Mesodermal cell (in vitro differentiated cells): ENCODE measurements around the gene SH3GL3.

Source experiments
- H3K27ac ChIP-seq: 2 replicates; pipeline ENCODE4 v1.7.0; 2013; ENCODE audit warnings: mild to moderate bottlenecking, low read depth, low read length, moderate library complexity; ENCODE audit not compliant: severe bottlenecking
- H3K36me3 ChIP-seq: 2 replicates; pipeline ENCODE4 v1.7.1; 2013; ENCODE audit warnings: mild to moderate bottlenecking, low read length, moderate library complexity; ENCODE audit not compliant: control insufficient read depth, insufficient read depth
- H3K4me1 ChIP-seq: one replicate; pipeline ENCODE4 v1.7.1; 2013; ENCODE audit warnings: mild to moderate bottlenecking, low read length; ENCODE audit not compliant: insufficient read depth, control insufficient read depth, poor library complexity, severe bottlenecking
- H3K4me3 ChIP-seq: 2 replicates; pipeline ENCODE4 v1.7.0; 2013; ENCODE audit warnings: low read length, control low read depth, mild to moderate bottlenecking; ENCODE audit not compliant: insufficient read depth, poor library complexity, severe bottlenecking; ENCODE audit errors: extremely low read depth
- H3K9me3 ChIP-seq: 2 replicates; pipeline ENCODE4 v1.7.1; 2013; ENCODE audit warnings: mild to moderate bottlenecking, low read length, moderate library complexity; ENCODE audit not compliant: control insufficient read depth
- WGBS, 2 experiments: methylation state at CpG; one replicate each; pipeline ENCODE4 v1.1.5; 2013; ENCODE audit warnings: missing lambda C conversion rate in 2 of 2; ENCODE audit not compliant: insufficient coverage in 2 of 2; 5-methylcytosine and 5-hydroxymethylcytosine counted together

The SH3GL3 gene

GRCh38 chr15:83610901-83611685, 164.0 kb downstream of the SH3GL3 start:
- WGBS, 2 experiments = 85 to 95% methylated on average over 5 to 6 of the region's 9 CpGs
- no peaks in the 10 kb centered on the region for H3K36me3 ChIP-seq
- no peak overlapping the region for H3K27ac ChIP-seq
- no peaks in the 10 kb centered on the region for H3K9me3 ChIP-seq
- H3K4me1 ChIP-seq = peaks cover 7% of the 10 kb centered on the region
- H3K4me3 ChIP-seq = no peak overlapping the region

DNA sequence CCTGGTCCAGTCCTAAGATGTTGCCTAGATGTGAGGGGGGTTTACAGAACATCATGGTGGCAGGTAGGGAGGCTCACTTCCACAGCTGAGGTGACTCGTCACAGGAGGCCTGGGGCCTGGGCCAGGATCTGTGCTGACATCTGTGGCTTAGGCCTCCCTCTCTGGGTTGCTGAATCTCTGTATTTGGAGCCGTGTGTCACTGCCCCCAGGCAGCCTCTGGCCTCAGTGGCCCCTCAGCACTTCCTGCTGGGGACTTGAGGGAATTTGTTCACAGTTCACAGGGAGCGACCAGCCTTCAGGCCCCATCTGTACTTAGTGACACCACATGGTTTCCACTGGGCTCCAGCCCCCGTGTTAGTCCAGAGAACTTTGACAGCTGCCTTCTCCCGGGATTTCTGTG, 165.1 kb downstream of the SH3GL3 start:
- H3K27ac ChIP-seq = no peak overlapping the region
- H3K4me3 ChIP-seq = no peak overlapping the region
- 89 to 96% methylated on average over 5 of the region's 5 CpGs for WGBS, 2 experiments
- peaks cover 7% of the 10 kb centered on the region for H3K4me1 ChIP-seq
- no peaks in the 10 kb centered on the region for H3K9me3 ChIP-seq
- no peaks in the 10 kb centered on the region for H3K36me3 ChIP-seq

DNA sequence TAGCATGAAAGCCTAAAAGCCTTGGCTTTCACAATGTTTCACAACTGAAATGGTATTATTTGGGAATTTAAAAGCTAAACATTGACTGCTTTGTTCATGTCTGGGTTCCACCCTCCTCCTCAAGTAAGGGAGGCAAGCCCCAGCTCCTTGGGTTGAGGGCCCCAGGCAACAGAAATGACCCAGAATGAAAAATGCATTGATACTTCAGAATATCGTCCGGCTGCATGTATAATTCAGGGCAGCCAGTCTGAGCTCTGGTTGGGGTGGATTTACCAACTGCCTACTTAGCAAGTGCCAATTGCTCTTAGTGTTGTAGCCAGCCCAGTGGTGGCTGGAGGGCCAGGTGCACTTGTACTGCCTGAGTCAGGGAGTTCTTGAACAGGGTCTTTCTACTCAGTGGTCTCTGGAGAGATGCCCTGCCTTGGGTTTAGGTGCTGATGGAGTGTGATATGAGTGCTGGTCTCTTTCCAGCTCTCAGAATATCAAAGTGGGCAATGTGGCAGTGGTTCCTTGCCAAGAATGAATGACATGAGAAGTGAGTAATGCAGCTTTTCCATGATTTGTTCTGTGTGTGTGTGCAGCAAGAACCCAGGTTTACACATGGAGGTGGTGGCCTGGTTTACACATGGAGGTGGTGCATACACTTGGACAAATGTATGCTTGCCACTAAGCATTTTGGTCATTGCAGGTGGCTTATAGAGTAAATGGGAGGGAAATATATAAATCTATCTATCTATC, 165.9 kb downstream of the SH3GL3 start:
- Histone ChIP-seq H3K27ac (no peak overlapping the region), H3K4me1 (peaks cover 7% of the 10 kb centered on the region)
- 92 to 100% methylated on average over 2 of the region's 2 CpGs for WGBS, 2 experiments

GRCh38 chr15:83613714-83614113, 166.6 kb downstream of the SH3GL3 start:
- Histone ChIP-seq H3K36me3 (no peaks in the 10 kb centered on the region), H3K27ac (no peak overlapping the region), H3K9me3 (no peaks in the 10 kb centered on the region), H3K4me1 (peaks cover 7% of the 10 kb centered on the region), H3K4me3 (no peak overlapping the region)
- WGBS, 2 experiments = 86 to 100% methylated on average over 1 of the region's 2 CpGs

More for the DNA sequence above, 165.9 kb downstream of the SH3GL3 start:
- no peaks in the 10 kb centered on the region for H3K9me3 ChIP-seq
- no peak overlapping the region for H3K4me3 ChIP-seq
- H3K36me3 ChIP-seq = no peaks in the 10 kb centered on the region

- no peak overlapping the region for H3K27ac ChIP-seq
- WGBS, 2 experiments = 100% methylated on average over 1 of the region's 1 CpG; no CpG with 5 or more reads in 1 of the 2 experiments
- H3K9me3 ChIP-seq = no peaks in the 10 kb centered on the region
- peaks cover 7% of the 10 kb centered on the region for H3K4me1 ChIP-seq
- no peaks in the 10 kb centered on the region for H3K36me3 ChIP-seq
- H3K4me3 ChIP-seq = no peak overlapping the region
Measured at GRCh38 chr15:83616840-83617239, 169.7 kb downstream of the SH3GL3 start.

DNA sequence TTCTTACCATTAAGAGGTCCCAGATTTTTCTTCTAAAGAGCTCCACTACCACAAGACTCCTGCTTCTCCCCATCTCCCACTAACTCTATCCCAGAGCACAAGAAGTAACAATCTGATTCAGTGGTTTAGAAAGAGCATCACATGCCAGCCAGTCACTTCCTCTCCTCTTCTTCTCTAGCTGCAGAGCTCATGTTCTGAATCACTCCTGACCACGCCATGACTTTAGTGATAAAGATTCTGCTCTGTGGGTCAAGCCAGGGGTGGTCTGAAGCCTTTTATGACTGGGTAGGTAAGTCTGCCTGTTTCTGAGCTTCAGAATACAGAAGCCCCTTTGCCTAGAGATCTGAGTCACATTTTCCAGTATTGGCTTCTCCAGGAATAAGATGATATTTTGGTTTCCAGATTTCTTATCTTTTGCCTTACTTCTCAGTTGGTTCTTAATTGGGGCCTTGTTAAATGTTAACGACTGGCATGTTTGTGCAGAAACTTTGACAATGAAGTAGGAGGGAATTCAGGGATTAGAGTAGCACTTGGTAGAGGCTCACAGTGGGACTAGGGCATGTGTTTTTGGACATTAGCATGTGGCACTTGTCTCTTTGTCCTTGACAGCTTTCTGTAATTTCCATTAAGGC, 179.1 kb downstream of the SH3GL3 start:
- H3K4me3 ChIP-seq = no peak overlapping the region
- no peaks in the 10 kb centered on the region for H3K36me3 ChIP-seq
- H3K27ac ChIP-seq = peak overlapping the region; percentile 18
- peaks cover 6% of the 10 kb centered on the region for H3K9me3 ChIP-seq
- no peaks in the 10 kb centered on the region for H3K4me1 ChIP-seq
- WGBS, 2 experiments = 40 to 89% methylated on average over 1 of the region's 2 CpGs

GRCh38 chr15:83631534-83631933, 184.4 kb downstream of the SH3GL3 start:
- no peak overlapping the region for H3K4me3 ChIP-seq
- no peaks in the 10 kb centered on the region for H3K4me1 ChIP-seq
- no peaks in the 10 kb centered on the region for H3K36me3 ChIP-seq
- no peak overlapping the region for H3K27ac ChIP-seq
- H3K9me3 ChIP-seq = peaks cover 8% of the 10 kb centered on the region
- 80% methylated on average over 1 of the region's 2 CpGs; no CpG with 5 or more reads in 1 of the 2 experiments for WGBS, 2 experiments

DNA sequence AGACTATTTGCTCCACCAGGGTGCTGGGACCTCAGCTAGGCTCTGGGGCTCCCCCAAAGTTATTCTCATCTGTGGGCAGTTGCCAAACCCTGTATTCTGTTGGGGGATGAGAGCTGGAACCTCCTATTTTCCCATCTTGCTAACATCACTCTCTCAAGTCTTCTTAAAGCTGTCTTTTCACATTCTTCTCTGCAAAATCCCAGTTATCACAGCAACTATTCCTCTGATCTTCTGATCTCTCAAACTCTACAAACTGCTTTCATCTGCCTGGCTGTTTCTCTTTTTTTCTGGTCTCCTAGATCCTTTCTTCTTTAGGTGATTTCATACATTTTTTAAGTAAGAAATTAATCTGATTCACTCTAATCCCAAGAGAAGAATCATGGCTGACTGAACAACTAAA, 196.1 kb downstream of the SH3GL3 start:
- H3K4me3 ChIP-seq = no peak overlapping the region
- no peaks in the 10 kb centered on the region for H3K4me1 ChIP-seq
- H3K36me3 ChIP-seq = no peaks in the 10 kb centered on the region
- H3K27ac ChIP-seq = no peak overlapping the region
- no peaks in the 10 kb centered on the region for H3K9me3 ChIP-seq

DNA sequence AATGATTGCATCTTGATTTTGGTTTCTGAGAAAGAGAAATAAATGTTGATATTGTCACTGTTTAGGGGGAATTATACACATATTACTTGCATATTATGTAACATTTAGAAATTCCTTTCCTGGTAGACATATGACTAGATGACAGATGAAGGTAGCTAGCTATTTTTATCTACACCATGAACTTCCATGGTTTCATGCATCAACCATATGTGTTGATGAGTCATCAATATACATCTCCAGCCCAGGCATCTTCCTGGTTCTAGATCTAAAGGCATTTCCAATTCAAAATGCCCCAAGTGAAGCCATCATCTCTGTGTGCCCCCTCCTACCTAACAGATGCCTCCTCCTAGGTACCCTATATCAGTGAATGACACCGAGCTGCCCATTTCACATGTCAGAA, 197.3 kb downstream of the SH3GL3 start:
- Histone ChIP-seq H3K9me3 (no peaks in the 10 kb centered on the region), H3K36me3 (no peaks in the 10 kb centered on the region)
- WGBS, 2 experiments = 93 to 100% methylated on average over 1 of the region's 1 CpG

DNA sequence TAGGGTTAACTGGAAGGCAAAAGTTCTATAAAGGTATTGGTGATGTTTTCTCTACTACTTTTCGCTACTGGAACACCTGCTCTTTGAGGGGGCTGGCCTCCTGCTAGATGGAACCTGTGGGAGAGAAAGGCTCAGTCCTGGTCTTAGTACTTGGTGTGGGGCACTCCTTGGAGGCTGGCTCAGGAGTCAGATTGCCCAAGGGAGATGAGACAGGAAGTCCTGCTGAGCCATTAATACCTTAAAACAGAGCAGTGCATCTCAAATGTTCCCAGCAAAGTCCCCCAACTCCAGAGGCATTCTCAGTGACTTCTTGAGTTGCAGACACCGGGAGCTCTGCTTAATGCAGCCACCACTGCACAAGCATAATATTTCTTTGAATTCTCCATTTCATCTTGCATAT, 203.7 kb downstream of the SH3GL3 start:
- H3K4me1 ChIP-seq = peaks cover 3% of the 10 kb centered on the region
- H3K9me3 ChIP-seq = no peaks in the 10 kb centered on the region
- H3K36me3 ChIP-seq = no peaks in the 10 kb centered on the region
- 91 to 93% methylated on average over 1 to 2 of the region's 2 CpGs for WGBS, 2 experiments
- no peak overlapping the region for H3K27ac ChIP-seq
- no peak overlapping the region for H3K4me3 ChIP-seq

More for the DNA sequence above, 197.3 kb downstream of the SH3GL3 start:
- Histone ChIP-seq H3K4me1 (no peaks in the 10 kb centered on the region), H3K27ac (no peak overlapping the region), H3K4me3 (no peak overlapping the region)
